ENCODE results near the gene PREP.

DNA sequence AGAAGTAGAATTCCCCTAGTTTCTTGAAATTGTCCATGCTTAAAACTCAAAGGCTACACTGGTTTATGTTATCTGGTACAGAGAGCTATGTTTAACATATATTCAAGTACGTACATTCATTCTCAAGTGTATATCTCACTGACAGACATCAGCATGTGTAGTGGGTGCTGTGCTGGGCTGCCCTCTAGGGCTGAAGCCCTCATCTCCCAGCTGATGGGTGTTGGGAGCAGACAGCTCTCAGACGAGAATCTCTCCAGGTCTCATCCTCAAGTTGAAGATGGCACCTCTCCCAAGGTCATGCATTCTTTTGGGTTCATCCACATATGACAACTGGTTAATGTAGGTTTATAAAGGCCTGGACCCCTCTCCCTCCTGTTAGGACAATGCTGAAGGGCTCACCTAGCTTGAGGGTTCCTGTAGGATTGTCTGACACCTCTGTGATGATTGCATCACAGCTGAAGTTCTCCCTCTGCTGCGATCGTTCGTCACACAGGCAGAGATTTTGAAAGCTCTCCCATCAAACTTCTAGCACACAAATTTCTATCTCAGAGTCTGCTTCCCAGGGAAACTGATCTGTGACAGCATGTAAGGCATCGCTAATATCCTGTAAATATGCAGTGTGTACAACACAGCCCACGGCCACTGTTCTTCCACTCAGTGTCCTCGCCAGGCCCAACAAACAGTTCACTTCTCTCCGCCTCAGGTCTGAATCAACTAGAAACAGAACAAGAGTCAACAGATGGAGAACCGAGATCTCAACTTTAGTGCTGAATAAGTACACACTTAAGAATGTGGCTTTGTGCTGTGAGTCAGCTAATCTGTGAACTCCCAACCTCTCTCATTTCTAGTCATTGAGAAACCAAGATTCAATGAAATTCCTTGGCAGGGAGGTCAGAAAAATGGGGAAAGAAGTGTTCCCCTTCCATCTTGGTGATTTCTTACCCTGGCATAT is 43.2 kb downstream of the PREP start:
- TF ChIP-seq, protein P1, sequence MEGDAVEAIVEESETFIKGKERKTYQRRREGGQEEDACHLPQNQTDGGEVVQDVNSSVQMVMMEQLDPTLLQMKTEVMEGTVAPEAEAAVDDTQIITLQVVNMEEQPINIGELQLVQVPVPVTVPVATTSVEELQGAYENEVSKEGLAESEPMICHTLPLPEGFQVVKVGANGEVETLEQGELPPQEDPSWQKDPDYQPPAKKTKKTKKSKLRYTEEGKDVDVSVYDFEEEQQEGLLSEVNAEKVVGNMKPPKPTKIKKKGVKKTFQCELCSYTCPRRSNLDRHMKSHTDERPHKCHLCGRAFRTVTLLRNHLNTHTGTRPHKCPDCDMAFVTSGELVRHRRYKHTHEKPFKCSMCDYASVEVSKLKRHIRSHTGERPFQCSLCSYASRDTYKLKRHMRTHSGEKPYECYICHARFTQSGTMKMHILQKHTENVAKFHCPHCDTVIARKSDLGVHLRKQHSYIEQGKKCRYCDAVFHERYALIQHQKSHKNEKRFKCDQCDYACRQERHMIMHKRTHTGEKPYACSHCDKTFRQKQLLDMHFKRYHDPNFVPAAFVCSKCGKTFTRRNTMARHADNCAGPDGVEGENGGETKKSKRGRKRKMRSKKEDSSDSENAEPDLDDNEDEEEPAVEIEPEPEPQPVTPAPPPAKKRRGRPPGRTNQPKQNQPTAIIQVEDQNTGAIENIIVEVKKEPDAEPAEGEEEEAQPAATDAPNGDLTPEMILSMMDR (conservative IDR thresholded peaks at IDR 0.05): no peak
- no peak for TF ChIP-seq EZH2 (IDR thresholded peaks at IDR 0.05; ENCODE audit: low read depth)

Data from PC-9 (cell line).